Loucy (cell line): ENCODE data around the gene NCK1.

ENCODE experiments used
- H2AFZ ChIP-seq: fragments of 200-600 bp; sonication (generic); 2 replicates; pipeline ENCODE4 v1.6.0; 2016; ENCODE audit warnings: antibody characterized with exemption, mild to moderate bottlenecking, low read length, moderate library complexity
- H3F3A ChIP-seq: fragments of 200-600 bp; 2 replicates; pipeline ENCODE4 v1.6.0; 2016; ENCODE audit warnings: antibody characterized with exemption, low read depth, mild to moderate bottlenecking
- H3K27me3 ChIP-seq: fragments of 200-600 bp; sonication (generic); 2 replicates; pipeline ENCODE4 v1.6.1; 2014; ENCODE audit warnings: low read length, mild to moderate bottlenecking; ENCODE audit not compliant: insufficient read depth, poor library complexity, severe bottlenecking
- H3K36me3 ChIP-seq: fragments of 200-600 bp; sonication (generic); 2 replicates; pipeline ENCODE4 v1.6.1; 2016; ENCODE audit warnings: low read length; ENCODE audit not compliant: insufficient read depth
- H3K4me1 ChIP-seq: fragments of 200-600 bp; sonication (generic); 2 replicates; pipeline ENCODE4 v1.5.1; 2014; ENCODE audit warnings: low read length, mild to moderate bottlenecking; ENCODE audit not compliant: insufficient read depth, poor library complexity, severe bottlenecking
- H3K4me2 ChIP-seq: fragments of 200-600 bp; sonication (generic); 2 replicates; pipeline ENCODE4 v1.6.0; 2014; ENCODE audit warnings: antibody characterized with exemption, low read length, low read depth, mild to moderate bottlenecking; ENCODE audit not compliant: poor library complexity, severe bottlenecking
- H3K4me3 ChIP-seq: fragments of 200-600 bp; sonication (generic); 2 replicates; pipeline ENCODE4 v1.5.1; 2014; ENCODE audit warnings: low read length, mild to moderate bottlenecking, mixed read lengths; ENCODE audit not compliant: poor library complexity, severe bottlenecking
- H3K79me2 ChIP-seq: fragments of 200-600 bp; sonication (generic); 2 replicates; pipeline ENCODE4 v1.6.1; 2014; ENCODE audit warnings: low read length; ENCODE audit not compliant: insufficient read depth
- H3K9ac ChIP-seq: fragments of 200-600 bp; sonication (generic); 2 replicates; pipeline ENCODE4 v1.6.0; 2014; ENCODE audit warnings: mild to moderate bottlenecking, low read depth, low read length, moderate library complexity; ENCODE audit not compliant: poor library complexity, severe bottlenecking
- H3K9me2 ChIP-seq: fragments of 200-600 bp; sonication (generic); replicated peaks from 2 replicates; pipeline ENCODE4 v1.6.1; 2016; ENCODE audit warnings: low read depth, low read length, mixed read lengths
- H3K9me3 ChIP-seq: fragments of 200-600 bp; sonication (generic); 2 replicates; pipeline ENCODE4 v1.6.1; 2014; ENCODE audit warnings: mild to moderate bottlenecking, antibody characterized with exemption, low read length, low read depth; ENCODE audit not compliant: insufficient read depth
- H4K20me1 ChIP-seq: fragments of 200-600 bp; sonication (generic); 2 replicates; pipeline ENCODE4 v1.6.0; 2014; ENCODE audit warnings: antibody characterized with exemption, low read length, mild to moderate bottlenecking; ENCODE audit not compliant: insufficient read depth, poor library complexity, severe bottlenecking
- CTCF ChIP-seq: fragments of 200-600 bp; sonication (generic); conservative IDR thresholded peaks from 2 replicates; pipeline ENCODE4 v1.5.1; 2014; ENCODE audit warnings: mild to moderate bottlenecking, antibody characterized with exemption, low read length
- EZH2phosphoT487 ChIP-seq: fragments of 200-600 bp; IDR thresholded peaks from 2 replicates; pipeline ENCODE4 v1.6.1; 2018; ENCODE audit warnings: antibody characterized with exemption, mild to moderate bottlenecking, moderate library complexity, borderline replicate concordance

Gene NCK1

GRCh38 chr3:136973352-136973751, 111.3 kb downstream of the NCK1 start:
- Histone ChIP-seq H2AFZ (no peak overlapping the region), H3K9ac (no peak overlapping the region), H3K9me2 (no peaks in the 10 kb centered on the region), H3K4me3 (no peak overlapping the region), H3K4me2 (no peak overlapping the region), H3K79me2 (no peaks in the 10 kb centered on the region), H3F3A (no peaks in the 10 kb centered on the region), H3K36me3 (no peaks in the 10 kb centered on the region), H3K27me3 (no peaks in the 10 kb centered on the region), H3K9me3 (peaks cover 11% of the 10 kb centered on the region), H4K20me1 (no peaks in the 10 kb centered on the region), H3K4me1 (no peaks in the 10 kb centered on the region)
- no peak for TF ChIP-seq EZH2phosphoT487
- no peak for TF ChIP-seq CTCF

GRCh38 chr3:136974670-136975069, 112.7 kb downstream of the NCK1 start:
- TF ChIP-seq CTCF: no peak

GRCh38 chr3:136979204-136979603, 117.2 kb downstream of the NCK1 start:
- TF ChIP-seq CTCF (no peak), EZH2phosphoT487 (no peak)
- Histone ChIP-seq H2AFZ (no peak overlapping the region), H3K4me1 (peaks cover 7% of the 10 kb centered on the region)

More at GRCh38 chr3:136974670-136975069, 112.7 kb downstream of the NCK1 start:
- Histone ChIP-seq H3F3A (no peaks in the 10 kb centered on the region), H3K9ac (no peak overlapping the region), H3K9me2 (no peaks in the 10 kb centered on the region), H3K9me3 (peaks cover 11% of the 10 kb centered on the region), H3K79me2 (no peaks in the 10 kb centered on the region), H3K36me3 (no peaks in the 10 kb centered on the region), H3K4me1 (peaks cover 7% of the 10 kb centered on the region), H3K27me3 (no peaks in the 10 kb centered on the region), H4K20me1 (no peaks in the 10 kb centered on the region), H3K4me3 (no peak overlapping the region), H3K4me2 (no peak overlapping the region), H2AFZ (no peak overlapping the region)

More at GRCh38 chr3:136979204-136979603, 117.2 kb downstream of the NCK1 start:
- no peaks in the 10 kb centered on the region for H3F3A ChIP-seq
- peaks cover 11% of the 10 kb centered on the region for H3K9me3 ChIP-seq
- no peak overlapping the region for H3K9ac ChIP-seq
- H3K79me2 ChIP-seq: no peaks in the 10 kb centered on the region
- H3K9me2 ChIP-seq: no peaks in the 10 kb centered on the region
- H3K4me2 ChIP-seq: no peak overlapping the region
- no peaks in the 10 kb centered on the region for H4K20me1 ChIP-seq
- H3K27me3 ChIP-seq: no peaks in the 10 kb centered on the region
- no peak overlapping the region for H3K4me3 ChIP-seq
- H3K36me3 ChIP-seq: no peaks in the 10 kb centered on the region
